ENCODE data around the gene CSF2.

The CSF2 gene

GRCh38 chr5:132083071-132083678 is 9.6 kb downstream of the CSF2 start:
- TF ChIP-seq, protein P1, sequence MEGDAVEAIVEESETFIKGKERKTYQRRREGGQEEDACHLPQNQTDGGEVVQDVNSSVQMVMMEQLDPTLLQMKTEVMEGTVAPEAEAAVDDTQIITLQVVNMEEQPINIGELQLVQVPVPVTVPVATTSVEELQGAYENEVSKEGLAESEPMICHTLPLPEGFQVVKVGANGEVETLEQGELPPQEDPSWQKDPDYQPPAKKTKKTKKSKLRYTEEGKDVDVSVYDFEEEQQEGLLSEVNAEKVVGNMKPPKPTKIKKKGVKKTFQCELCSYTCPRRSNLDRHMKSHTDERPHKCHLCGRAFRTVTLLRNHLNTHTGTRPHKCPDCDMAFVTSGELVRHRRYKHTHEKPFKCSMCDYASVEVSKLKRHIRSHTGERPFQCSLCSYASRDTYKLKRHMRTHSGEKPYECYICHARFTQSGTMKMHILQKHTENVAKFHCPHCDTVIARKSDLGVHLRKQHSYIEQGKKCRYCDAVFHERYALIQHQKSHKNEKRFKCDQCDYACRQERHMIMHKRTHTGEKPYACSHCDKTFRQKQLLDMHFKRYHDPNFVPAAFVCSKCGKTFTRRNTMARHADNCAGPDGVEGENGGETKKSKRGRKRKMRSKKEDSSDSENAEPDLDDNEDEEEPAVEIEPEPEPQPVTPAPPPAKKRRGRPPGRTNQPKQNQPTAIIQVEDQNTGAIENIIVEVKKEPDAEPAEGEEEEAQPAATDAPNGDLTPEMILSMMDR (conservative IDR thresholded peaks at IDR 0.05; ENCODE audit: control insufficient read depth, insufficient read depth, low read depth, low read length) = no peak
- no peak overlapping the region for H3K4me3 ChIP-seq (ENCODE audit: control insufficient read depth, low read depth, low read length)
- no peak for DNase-seq (ENCODE audit: low read depth)

DNA sequence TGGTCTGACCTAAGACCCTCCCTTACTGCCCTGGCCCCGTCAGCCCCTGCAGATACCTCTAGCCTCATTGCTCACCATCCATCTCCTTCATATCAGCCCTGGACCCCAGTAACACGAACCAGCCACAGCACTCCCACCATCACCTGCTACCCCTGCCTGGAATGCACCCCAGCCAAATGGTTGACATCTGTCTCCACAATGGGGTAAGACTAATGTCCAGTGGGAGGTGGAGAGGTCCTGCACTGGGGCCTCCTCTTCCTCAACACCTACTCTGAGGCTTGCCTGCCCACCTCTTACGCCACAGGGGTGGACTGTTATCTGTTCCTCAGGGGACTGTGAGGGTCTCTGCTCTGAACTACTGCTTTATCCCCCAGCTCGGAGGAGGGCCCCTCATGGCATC is 12.1 kb downstream of the CSF2 start:
- TF ChIP-seq, protein P1 (conservative IDR thresholded peaks at IDR 0.05; ENCODE audit: control insufficient read depth, insufficient read depth, low read depth, low read length) = no peak
- no peak for DNase-seq (ENCODE audit: low read depth)
- no peak overlapping the region for H3K4me3 ChIP-seq (ENCODE audit: control insufficient read depth, low read depth, low read length)

DNA sequence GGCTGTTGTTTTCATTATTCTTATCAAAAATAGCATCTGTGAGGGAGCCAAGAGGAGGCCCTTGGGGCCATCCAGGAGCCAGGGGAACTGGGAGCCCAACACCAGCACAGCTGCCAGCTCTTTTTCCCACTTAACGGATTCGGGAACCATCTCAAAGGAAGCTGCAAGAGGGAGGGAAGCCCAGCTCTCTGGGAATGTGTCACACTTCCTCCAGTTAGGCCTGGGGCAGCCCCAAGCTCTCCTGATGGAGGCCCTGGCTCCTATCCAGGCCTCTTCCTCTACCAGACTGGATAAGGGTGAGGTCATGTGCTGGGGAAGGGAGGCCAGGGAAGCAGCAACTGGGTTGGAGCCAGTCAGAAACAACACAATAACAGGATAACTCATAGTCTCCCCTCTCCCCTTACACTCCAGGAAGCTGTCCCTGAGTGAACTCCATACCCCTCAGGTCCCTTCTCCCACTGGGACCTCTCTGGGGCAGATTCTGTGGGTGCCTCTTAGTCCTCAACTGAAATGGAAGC is 12.7 kb downstream of the CSF2 start:
- peak; percentile 98 for DNase-seq (ENCODE audit: low read depth)
- no peak overlapping the region for H3K4me3 ChIP-seq (ENCODE audit: control insufficient read depth, low read depth, low read length)
- TF ChIP-seq, protein P1 (conservative IDR thresholded peaks at IDR 0.05; ENCODE audit: control insufficient read depth, insufficient read depth, low read depth, low read length) = no peak

- TF ChIP-seq, protein P1 (conservative IDR thresholded peaks at IDR 0.05; ENCODE audit: control insufficient read depth, insufficient read depth, low read depth, low read length) = no peak
- no peak for DNase-seq (ENCODE audit: low read depth)
- no peak overlapping the region for H3K4me3 ChIP-seq (ENCODE audit: control insufficient read depth, low read depth, low read length)
These were observed 13.6 kb downstream of the CSF2 start for GRCh38 chr5:132087176-132087575.

DNA sequence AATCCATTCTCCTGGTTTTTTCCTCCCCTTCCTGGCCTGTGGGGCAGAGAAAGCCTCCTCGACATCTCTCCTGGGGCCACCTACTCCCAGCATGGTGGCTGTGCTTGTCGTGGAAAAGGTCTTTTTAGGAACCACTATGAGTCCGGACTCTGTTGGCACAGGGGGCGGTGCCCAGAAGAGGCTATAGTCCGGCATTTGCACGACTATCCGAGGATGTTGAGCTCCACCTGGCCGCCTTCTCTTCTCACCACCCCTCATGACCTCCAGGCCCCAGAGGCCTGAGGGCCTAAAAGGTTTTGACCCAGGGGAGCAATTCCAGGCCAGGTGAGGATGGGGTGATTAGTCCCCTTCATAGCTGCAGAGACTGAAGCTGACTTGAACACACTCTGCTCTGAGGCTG is 14.1 kb downstream of the CSF2 start:
- TF ChIP-seq, protein P1 (conservative IDR thresholded peaks at IDR 0.05; ENCODE audit: control insufficient read depth, insufficient read depth, low read depth, low read length) = no peak
- no peak for DNase-seq (ENCODE audit: low read depth)

DNA sequence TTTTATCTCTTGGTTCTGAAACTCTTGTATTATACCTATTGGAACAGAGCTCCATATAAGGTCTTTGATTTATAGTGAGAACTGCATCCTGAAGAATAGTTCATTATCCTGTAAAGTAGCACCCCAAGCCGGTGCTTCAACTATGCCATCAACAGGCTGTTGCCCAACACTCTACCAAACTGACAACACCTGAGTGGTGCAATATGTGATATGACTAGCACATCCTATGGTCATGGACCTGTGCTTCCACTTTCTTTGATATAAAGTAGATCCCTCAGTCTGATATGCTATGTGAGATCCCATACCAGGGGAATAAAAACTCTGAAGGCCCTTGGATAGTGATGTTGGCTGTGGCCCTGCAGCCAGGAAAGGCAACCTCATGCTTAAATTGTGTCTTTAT is 15.8 kb downstream of the CSF2 start:
- no peak overlapping the region for H3K4me3 ChIP-seq (ENCODE audit: control insufficient read depth, low read depth, low read length)
- DNase-seq (ENCODE audit: low read depth) = no peak
- TF ChIP-seq, protein P1 (conservative IDR thresholded peaks at IDR 0.05; ENCODE audit: control insufficient read depth, insufficient read depth, low read depth, low read length) = no peak

More for the DNA sequence above, 14.1 kb downstream of the CSF2 start:
- H3K4me3 ChIP-seq (ENCODE audit: control insufficient read depth, low read depth, low read length) = no peak overlapping the region
